Activated T-helper 1 cell treated with Interleukin-2 at 50 U/mL for 16 hours (primary cell): ENCODE results near the gene CRTC3.

ENCODE experiments used
- DNase-seq: peaks from one replicate; pipeline ENCODE4 v3.0.0-alpha.2; 2020; ENCODE audit warnings: low read depth

CRTC3 gene

DNA sequence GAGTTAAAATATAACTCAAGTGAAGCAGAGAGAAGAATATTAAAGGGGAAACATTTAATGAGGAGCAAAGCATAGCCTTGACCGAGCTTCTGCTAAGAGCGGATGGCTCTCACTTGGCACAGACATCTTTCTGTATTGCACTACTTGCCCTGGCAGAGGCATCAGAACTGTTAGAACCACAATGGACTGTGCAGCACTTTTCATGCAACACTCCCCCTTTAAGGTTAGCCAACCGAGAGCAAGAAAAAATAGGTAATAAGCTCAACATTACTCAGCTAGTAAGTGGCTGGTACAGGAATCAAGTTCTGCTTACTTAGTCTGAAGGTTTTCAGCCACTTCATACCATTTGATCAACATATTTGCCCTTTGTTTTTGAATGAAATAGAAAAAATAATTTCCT lies 33.7 kb downstream of the CRTC3 start:
- DNase-seq = no peak

- no peak for DNase-seq
Observed at GRCh38 chr15:90564051-90564450, 34.3 kb downstream of the CRTC3 start.

GRCh38 chr15:90564590-90564989 lies 34.9 kb downstream of the CRTC3 start:
- DNase-seq = no peak

DNA sequence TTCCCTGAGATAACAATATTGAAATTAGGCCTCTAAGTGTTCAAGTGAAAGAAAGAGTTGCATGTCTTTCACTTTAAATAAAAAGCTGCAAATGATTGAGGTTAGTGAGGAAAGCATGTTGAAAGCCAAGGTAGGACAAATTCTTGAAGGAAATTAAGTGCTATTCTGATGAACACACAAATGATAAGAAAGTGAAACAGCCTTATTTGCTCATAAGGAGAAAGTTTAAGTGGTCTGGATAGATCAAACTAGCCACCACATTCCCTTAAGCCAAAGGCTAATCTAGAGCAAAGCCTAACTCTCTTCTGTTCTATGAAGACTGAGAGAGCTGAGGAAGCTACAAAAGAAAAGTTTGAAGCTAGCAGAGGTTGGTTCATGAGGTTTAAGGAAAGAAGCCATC lies 36.1 kb downstream of the CRTC3 start:
- DNase-seq = no peak

DNA sequence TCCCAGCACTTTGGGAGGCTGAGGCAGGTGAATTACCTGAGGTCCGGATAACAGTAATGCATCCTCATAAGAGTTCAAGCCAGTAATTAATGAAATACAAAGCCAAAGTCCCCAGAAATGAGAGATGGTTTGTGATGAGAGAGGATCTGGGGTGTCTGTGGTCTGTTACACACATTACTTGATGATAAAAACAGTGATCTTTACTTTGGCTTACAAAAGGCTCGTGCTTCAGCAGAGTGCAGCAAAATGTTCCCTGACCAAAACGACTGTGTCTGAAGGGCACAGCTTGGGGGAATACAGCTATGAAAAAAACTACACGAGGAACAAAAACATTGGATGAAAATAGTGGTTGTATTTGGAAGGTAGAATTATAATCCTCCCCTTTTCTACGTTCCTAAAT lies 40.9 kb downstream of the CRTC3 start:
- no peak for DNase-seq

- DNase-seq = no peak
Observed at GRCh38 chr15:90571063-90571541, 41.4 kb downstream of the CRTC3 start.

- DNase-seq = no peak
Observed at GRCh38 chr15:90572893-90573292, 43.2 kb downstream of the CRTC3 start.

- no peak for DNase-seq
Observed at GRCh38 chr15:90576711-90577389, 47.1 kb downstream of the CRTC3 start.

GRCh38 chr15:90579213-90579612 lies 49.5 kb downstream of the CRTC3 start:
- DNase-seq = no peak

DNA sequence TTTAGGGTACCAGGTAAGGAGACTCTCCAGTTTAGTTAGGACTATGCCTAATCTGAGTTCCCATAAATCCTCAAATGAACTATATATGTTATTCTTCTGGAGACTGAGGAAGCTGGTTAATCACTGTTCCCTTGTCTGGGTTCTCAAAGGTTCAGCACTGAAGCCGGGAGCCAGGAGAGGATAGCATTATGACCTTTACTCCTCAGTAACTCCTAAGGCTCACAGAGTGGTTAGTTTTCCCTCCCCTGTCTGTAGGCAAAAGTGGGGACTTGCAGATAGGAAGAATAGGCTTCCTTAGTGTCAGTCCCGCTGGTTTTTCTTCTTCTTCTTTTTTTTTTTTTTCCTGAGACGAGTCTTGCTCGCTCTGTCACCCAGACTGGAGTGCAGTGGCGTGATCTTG lies 50.4 kb downstream of the CRTC3 start:
- no peak for DNase-seq

- DNase-seq = no peak
Observed at GRCh38 chr15:90580541-90580940, 50.8 kb downstream of the CRTC3 start.

DNA sequence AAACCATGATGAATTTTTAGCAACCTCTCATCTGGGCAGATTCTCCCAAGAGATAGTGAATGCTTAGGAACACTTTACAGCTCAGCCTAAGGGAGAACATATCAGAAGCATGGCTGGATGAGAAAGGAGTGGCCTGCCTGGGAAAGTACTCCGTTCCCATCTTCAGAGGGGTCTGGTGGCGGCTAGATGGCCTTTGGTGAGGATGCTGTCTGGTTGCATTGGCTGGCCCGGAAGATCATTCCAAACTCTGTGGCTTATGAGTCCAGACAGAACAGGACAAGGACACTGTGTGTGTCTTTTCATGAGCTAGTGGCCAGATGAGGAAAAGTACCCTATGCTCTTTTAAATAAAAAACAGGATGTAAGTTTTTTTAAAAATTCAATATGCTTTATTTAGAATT lies 51.2 kb downstream of the CRTC3 start:
- no peak for DNase-seq

DNA sequence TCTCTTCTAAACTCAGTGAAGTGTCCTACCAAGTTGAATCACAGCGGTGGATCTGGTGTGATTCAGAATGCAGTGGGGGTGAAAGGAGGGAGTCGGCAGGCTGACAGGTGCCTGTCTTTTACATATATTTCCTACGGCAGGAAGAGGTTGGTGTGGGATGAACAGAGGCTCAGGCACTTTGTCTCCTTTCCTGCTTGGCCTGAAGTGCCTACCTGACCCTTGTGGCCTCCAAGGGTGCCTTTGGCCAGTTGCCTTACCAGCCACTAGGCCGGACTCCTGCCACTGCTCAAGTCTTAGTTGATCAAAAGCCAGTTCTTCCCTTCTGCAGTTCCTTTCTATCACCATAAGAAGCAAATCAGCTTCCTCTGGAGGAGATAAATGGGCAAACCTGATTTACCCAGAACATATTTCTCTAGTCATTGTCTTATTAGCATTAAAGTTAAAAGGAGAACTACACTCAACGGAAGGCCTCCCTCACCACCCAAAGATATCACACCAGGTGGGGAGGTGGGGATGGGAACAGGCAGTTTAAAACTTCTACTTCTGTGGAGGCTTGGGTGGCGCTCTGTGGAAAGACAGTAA lies 52.1 kb downstream of the CRTC3 start:
- DNase-seq = no peak

DNA sequence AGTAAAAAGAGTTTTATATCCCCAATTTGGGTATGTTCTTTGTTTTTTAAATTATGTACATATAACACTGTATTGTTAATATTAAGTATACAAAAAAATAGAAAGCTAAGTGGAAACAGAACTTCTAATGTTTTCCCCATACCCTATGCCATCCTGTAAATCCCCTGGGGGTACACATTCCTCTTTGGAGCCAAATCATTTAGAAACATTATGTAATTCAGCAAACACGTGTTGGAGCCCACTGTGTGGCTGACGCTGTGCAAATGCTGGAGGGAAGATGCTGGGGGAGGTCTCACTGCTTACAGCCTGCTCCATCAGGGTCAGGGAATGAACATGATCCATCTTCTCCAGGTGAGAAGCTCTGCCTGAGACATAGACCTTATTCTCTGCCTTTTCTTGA lies 52.8 kb downstream of the CRTC3 start:
- no peak for DNase-seq

DNA sequence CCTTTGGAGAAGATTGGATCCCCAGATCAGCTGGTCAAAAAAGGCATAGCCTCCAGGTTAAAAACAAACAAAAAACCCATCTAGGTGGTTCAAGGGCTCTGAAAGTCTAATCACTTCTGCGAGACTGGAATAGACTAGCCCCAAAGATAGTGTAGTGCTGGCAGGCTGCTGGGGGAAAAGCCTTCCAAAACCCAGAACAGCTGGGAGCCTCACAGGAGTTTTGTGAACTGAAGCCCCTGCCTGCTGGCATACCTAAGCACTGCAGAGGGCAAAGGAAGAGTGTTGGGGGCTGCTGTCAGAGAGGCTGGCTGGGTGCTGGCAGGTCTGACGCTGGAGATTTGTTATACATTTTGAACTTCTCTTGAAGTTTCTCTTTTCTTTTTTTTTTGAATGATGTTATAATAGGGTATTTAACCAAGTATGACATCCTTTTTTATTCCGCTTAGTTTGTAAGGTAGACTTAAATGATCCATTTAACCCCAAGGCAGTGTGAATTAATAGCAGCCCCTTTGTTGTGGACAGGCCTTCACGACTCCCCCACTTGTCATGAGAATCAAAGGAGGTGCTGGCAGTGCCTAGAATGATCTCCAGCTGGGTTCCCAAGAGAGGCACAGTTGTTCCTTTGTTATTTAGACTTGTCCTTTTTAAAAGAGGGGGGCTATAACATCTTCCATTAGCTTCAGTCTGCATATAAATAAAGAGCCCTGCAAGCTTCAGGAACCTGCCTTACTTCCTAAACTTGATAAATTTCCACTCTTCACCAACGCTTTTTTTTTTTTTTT lies 53.9 kb downstream of the CRTC3 start:
- no peak for DNase-seq

- no peak for DNase-seq
Observed at GRCh38 chr15:90584841-90585240, 55.1 kb downstream of the CRTC3 start.

DNA sequence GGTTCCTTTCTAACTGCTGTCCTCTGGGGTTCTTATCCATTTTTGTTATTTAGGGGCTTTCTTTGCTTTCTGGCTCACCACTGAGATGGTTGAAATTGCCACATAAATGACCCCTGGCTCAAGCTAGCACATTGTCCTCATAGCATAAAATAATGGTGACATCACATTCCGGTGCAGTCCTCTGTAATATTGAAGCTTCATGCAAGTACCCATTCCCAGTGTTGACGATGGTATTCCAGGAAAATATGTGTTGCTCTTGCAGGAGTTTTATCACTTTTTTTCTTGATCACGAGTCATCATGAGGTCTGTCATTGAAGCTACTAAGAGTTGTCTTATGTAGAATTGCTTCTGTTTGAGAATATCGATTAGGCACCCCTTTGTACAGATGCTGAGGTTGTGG lies 56.1 kb downstream of the CRTC3 start:
- no peak for DNase-seq

DNA sequence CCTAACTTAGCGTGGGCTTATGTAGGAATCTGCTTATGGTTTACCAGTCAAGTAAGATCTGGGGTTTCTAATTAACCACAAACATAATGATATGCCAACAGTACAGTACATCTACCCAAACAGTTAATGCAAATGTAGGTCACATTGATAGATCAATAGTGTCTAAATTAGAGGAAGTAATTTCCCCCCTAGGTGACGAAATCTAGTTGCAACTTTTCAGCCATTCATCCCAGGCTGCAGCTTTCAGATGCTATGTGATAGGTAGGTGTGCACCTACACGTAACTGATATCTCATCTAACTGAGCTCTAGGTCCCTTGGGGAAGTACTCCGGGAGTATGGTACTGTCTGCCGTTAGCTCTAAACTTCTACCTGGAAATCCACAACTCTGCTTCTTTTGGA lies 57.2 kb downstream of the CRTC3 start:
- DNase-seq = no peak

DNA sequence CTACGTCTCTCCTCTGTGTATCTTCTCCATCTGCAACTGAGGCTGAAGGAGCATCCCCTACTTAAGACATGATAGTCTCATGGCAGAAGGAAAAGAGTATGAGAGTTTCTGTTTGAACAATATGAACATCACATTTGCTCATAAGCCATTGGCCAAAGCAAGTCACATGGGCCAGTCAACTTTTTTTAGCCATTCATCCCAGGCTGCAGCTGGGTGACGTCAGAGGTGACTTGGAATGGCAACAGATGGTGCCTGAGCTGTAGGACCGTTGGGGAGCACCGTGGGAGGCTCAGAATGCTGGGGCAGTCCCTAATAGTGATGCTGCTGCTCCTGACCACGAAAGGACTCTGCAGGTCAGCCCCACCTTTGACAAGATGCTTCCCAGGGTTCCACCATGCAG lies 58.7 kb downstream of the CRTC3 start:
- no peak for DNase-seq

- no peak for DNase-seq
Observed at GRCh38 chr15:90591524-90591923, 61.8 kb downstream of the CRTC3 start.

- DNase-seq = no peak
Observed at GRCh38 chr15:90592131-90592881, 62.6 kb downstream of the CRTC3 start.

DNA sequence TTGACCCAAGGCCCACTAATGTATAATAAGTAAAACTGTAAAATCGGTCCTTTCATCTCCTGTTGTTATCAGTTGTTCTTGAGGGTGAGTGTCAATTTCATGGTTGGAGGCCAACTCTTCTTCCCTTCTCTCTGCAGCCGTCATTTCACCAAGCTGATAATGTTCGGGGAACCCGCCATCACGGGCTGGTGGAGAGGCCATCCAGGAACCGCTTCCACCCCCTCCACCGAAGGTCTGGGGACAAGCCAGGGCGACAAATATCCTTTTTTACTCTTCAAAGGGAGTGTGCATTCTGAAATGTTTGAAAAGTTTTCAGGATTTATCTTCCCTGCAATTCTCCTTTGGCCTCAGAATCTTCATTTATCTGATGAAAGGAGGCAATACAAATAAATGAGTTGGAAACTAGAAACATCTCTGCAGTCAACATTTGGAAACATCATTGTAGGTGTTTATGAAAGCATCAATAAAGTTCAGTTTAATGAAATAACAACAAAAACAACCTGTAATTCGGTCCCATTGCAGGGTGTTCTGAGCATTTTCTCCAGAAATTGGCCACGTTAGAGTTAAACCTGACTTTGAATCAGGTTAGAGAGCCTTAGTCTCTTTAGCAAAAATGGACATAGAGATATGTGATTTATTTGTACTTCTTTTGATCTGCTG lies 63.9 kb downstream of the CRTC3 start:
- no peak for DNase-seq
